HCT116 (cell line): ENCODE results near the gene SLC44A4. TPM values are rescaled to one million over a fixed set of nuclear protein-coding genes. Genes with fewer than 3 reads are reported as not detected.

Experiments
- ATAC-seq: fragments of 200-7000 bp; cut with Tn5 transposase; 2 replicates; pipeline ENCODE4 v1.9.1; 2020; ENCODE audit warnings: mild to moderate bottlenecking, moderate library complexity
- BruUV-seq: library from RNA; stranded (reverse); fragments of 400-500 nt; replicated peaks from 2 replicates; lab custom pipeline; 2021; lab: Mats Ljungman, UMichigan
- CTCF ChIA-PET: fragments of 300-600 bp; sonication (Branson Sonifier 250); formaldehyde crosslinking; loops from one replicate; lab custom pipeline; 2021; ENCODE audit warnings: antibody characterized with exemption; lab: Charles Lee
- POLR2A ChIA-PET: fragments of 300-600, 350-600 bp; sonication (Branson Sonifier 250); formaldehyde crosslinking; loops from one replicate; lab custom pipeline; 2021; ENCODE audit warnings: antibody characterized with exemption; lab: Charles Lee
- RAD21 ChIA-PET, 2 experiments: fragments of 300-600 bp; sonication (Branson Sonifier 250); formaldehyde crosslinking; loops; one replicate each; lab custom pipeline; 2023; ENCODE audit warnings: low total read pairs in 2 of 2; ENCODE audit not compliant: uncharacterized antibody in 2 of 2, unreplicated experiment in 2 of 2, low non-redundant PET in 1 of 2; lab: Charles Lee
- DNase-seq: peaks from one replicate; pipeline ENCODE4 v3.0.0-alpha.2; 2010; ENCODE audit warnings: low read depth, low spot score
- H2AFZ ChIP-seq: fragments of 200-600 bp; shearing (Covaris generic), sonication (generic); 2 replicates; pipeline ENCODE4 v1.6.1; 2017; ENCODE audit warnings: low read depth, mixed run types, mixed read lengths, antibody characterized with exemption, low read length; ENCODE audit not compliant: poor library complexity, severe bottlenecking
- H3K27ac ChIP-seq: 2 replicates; pipeline ENCODE4 v1.5.1; 2012; ENCODE audit warnings: low read depth, low read length
- H3K27me3 ChIP-seq: fragments of 200-600 bp; sonication (generic); 2 replicates; pipeline ENCODE4 v1.6.1; 2016; ENCODE audit warnings: mixed run types, low read length, mixed read lengths; ENCODE audit not compliant: insufficient read depth
- H3K36me3 ChIP-seq, 2 experiments: fragments of 200-500 bp in 1 of 2; fragments of 200-600 bp in 1 of 2; sonication (Bioruptor generic) in 1 of 2; sonication (generic) in 1 of 2; 2 replicates each; pipeline versions ENCODE4 v1.5.1 to v1.6.1; 2014 to 2016; ENCODE audit warnings: low read length in 2 of 2, inconsistent platforms in 1 of 2, mixed read lengths in 1 of 2, mixed run types in 1 of 2; ENCODE audit not compliant: insufficient read depth in 2 of 2, control insufficient read depth in 1 of 2
- H3K4me1 ChIP-seq, 2 experiments: fragments of 200-600 bp in 1 of 2; sonication (generic) in 1 of 2; 2 replicates each; pipeline versions ENCODE4 v1.5.1 to v1.6.1; 2012 to 2017; ENCODE audit warnings: low read length in 2 of 2, inconsistent platforms in 1 of 2, mild to moderate bottlenecking in 1 of 2, mixed read lengths in 1 of 2, mixed run types in 1 of 2, moderate library complexity in 1 of 2; ENCODE audit not compliant: insufficient read depth in 2 of 2, control insufficient read depth in 1 of 2
- H3K4me2 ChIP-seq: fragments of 200-600 bp; sonication (generic); 2 replicates; pipeline ENCODE4 v1.6.1; 2017; ENCODE audit warnings: mixed run types, low read length, mixed read lengths
- H3K4me3 ChIP-seq, 2 experiments: fragments of 200-600 bp in 1 of 2; sonication (generic) in 1 of 2; replicated peaks in 1 of 2; 2 replicates each; pipeline ENCODE4 v1.5.1; 2011 to 2016; ENCODE audit warnings: low read length in 2 of 2, control low read depth in 1 of 2, low read depth in 1 of 2, mild to moderate bottlenecking in 1 of 2, mixed read lengths in 1 of 2, mixed run types in 1 of 2
- H3K79me2 ChIP-seq: fragments of 200-600 bp; sonication (generic); 2 replicates; pipeline ENCODE4 v1.6.1; 2017; ENCODE audit warnings: mild to moderate bottlenecking, mixed run types, low read length, moderate library complexity, mixed read lengths; ENCODE audit not compliant: insufficient read depth
- H3K9ac ChIP-seq: fragments of 200-600 bp; sonication (generic); 2 replicates; pipeline ENCODE4 v1.6.1; 2016; ENCODE audit warnings: low read length, mixed read lengths
- H3K9me2 ChIP-seq: fragments of 200-600 bp; sonication (generic), shearing (Covaris generic); 2 replicates; pipeline ENCODE4 v1.6.1; 2017; ENCODE audit warnings: mixed run types, mild to moderate bottlenecking, moderate library complexity; ENCODE audit not compliant: insufficient read depth
- H3K9me3 ChIP-seq, 2 experiments: fragments of 200-500 bp in 1 of 2; fragments of 200-600 bp in 1 of 2; sonication (Bioruptor generic) in 1 of 2; sonication (generic) in 1 of 2; 2 replicates each; pipeline ENCODE4 v1.6.1; 2014 to 2017; ENCODE audit warnings: low read length in 2 of 2, mixed read lengths in 2 of 2, inconsistent platforms in 1 of 2, low read depth in 1 of 2, mild to moderate bottlenecking in 1 of 2, mixed run types in 1 of 2, moderate library complexity in 1 of 2; ENCODE audit not compliant: control insufficient read depth in 1 of 2, insufficient read depth in 1 of 2
- H4K20me1 ChIP-seq: fragments of 200-600 bp; sonication (generic), shearing (Covaris generic); 2 replicates; pipeline ENCODE4 v1.6.1; 2017; ENCODE audit warnings: mixed run types, mild to moderate bottlenecking, moderate library complexity; ENCODE audit not compliant: insufficient read depth
- CTCF ChIP-seq, 3 experiments: fragments of 200-600 bp in 1 of 3; sonication (generic) in 1 of 3; IDR thresholded peaks in 2 of 3; conservative IDR thresholded peaks in 1 of 3; 2 replicates each; pipeline ENCODE4 v1.5.1; 2012 to 2017; ENCODE audit warnings: low read depth in 2 of 3, low read length in 2 of 3, antibody characterized with exemption in 1 of 3, borderline replicate concordance in 1 of 3, control low read depth in 1 of 3, mild to moderate bottlenecking in 1 of 3, mixed read lengths in 1 of 3, mixed run types in 1 of 3, moderate library complexity in 1 of 3; ENCODE audit not compliant: insufficient read depth in 1 of 3
- EGR1 ChIP-seq: IDR thresholded peaks from 2 replicates; pipeline ENCODE4 v1.6.1; 2012; ENCODE audit warnings: low read depth
- ELF1 ChIP-seq: IDR thresholded peaks from 2 replicates; pipeline ENCODE4 v1.6.1; 2012; ENCODE audit warnings: low read depth, borderline replicate concordance
- EZH2 ChIP-seq: fragments of 200-600 bp; sonication (generic); IDR thresholded peaks from 2 replicates; pipeline ENCODE4 v1.6.1; 2017; ENCODE audit warnings: antibody characterized with exemption, mixed run types
- EZH2phosphoT487 ChIP-seq: fragments of 200-600 bp; IDR thresholded peaks from 2 replicates; pipeline ENCODE4 v1.6.1; 2018; ENCODE audit warnings: antibody characterized with exemption, borderline replicate concordance
- FOSL1 ChIP-seq: IDR thresholded peaks from 2 replicates; pipeline ENCODE4 v1.6.1; 2012; ENCODE audit warnings: low read depth
- JUND ChIP-seq: IDR thresholded peaks from 2 replicates; pipeline ENCODE4 v1.6.1; 2012
- MAX ChIP-seq: IDR thresholded peaks from 2 replicates; pipeline ENCODE4 v1.6.1; 2012
- POLR2AphosphoS5 ChIP-seq: IDR thresholded peaks from 2 replicates; pipeline ENCODE4 v1.6.1; 2011; ENCODE audit warnings: mild to moderate bottlenecking, low read depth, low read length, moderate library complexity
- SIN3A ChIP-seq: IDR thresholded peaks from 2 replicates; pipeline ENCODE4 v1.6.1; 2012; ENCODE audit warnings: low read depth
- intact Hi-C: fragments of 100-400 bp; cut with micrococcal nuclease; formaldehyde crosslinking; loops from 2 replicates; pipeline ENCODE4 v1.10.0; 2022
- total RNA-seq: library from RNA; stranded (reverse); gene quantifications from one replicate; pipeline ENCODE4 v1.2.1, GENCODE V29; 2021; ENCODE audit not compliant: unreplicated experiment

The SLC44A4 gene
- total RNA-seq, 1 experiment from 2014 or later: 0.74 TPM

GRCh38 chr6:31899215-31899614 lies 20.4 kb upstream of the SLC44A4 start:
- Histone ChIP-seq H3K9me3 (no peaks in the 10 kb centered on the region), H4K20me1 (no peaks in the 10 kb centered on the region), H3K79me2 (peaks cover 18% of the 10 kb centered on the region; the same call in 1 of the 2 replicates), H3K4me3 (no peak overlapping the region), H3K4me1 (peaks cover 12 to 34% of the 10 kb centered on the region in 2 experiments), H3K9me2 (no peaks in the 10 kb centered on the region), H3K27ac (no peak overlapping the region), H3K9ac (no peak overlapping the region), H2AFZ (no peak overlapping the region), H3K4me2 (no peak overlapping the region), H3K36me3 (peaks cover 4 to 17% of the 10 kb centered on the region in 2 experiments), H3K27me3 (no peaks in the 10 kb centered on the region)
- RAD21 ChIA-PET: no interaction called here
- POLR2A ChIA-PET: interaction anchor here (1.3 to 1.7 kb wide), 2 partner anchors 56 to 64 kb away, joined by 3 to 4 read pairs; no protein-coding TSS in a partner anchor
- DNase-seq (no peak), ATAC-seq (no peak)
- TF ChIP-seq MAX (no peak), CTCF (IDR thresholded peaks at IDR 0.05 in 2 of 3, conservative IDR thresholded peaks at IDR 0.05 in 1 of 3; ENCODE audit: borderline replicate concordance in 1 of 3, insufficient read depth in 1 of 3, low read depth in 2 of 3, low read length in 2 of 3) (no peak), ELF1 (no peak), EZH2 (no peak), FOSL1 (no peak), EZH2phosphoT487 (no peak), JUND (no peak), EGR1 (no peak), POLR2AphosphoS5 (no peak), SIN3A (no peak)
- intact Hi-C loops: loop anchor here (5.0 kb wide), 1 partner anchor 232 kb away; the partner anchor contains the start of genes CSNK2B and LY6G5B
- CTCF ChIA-PET: no interaction called here
- BruUV-seq: no TSS peak
